ENCODE data around the gene HIVEP2. TPM values are rescaled to one million over a fixed set of nuclear protein-coding genes. Genes with fewer than 3 reads are reported as not detected.

HIVEP2 gene
- 11.1 and 11.3 TPM in 2 replicates for total RNA-seq (2012; rRNA removed)
- polyA plus RNA-seq (2012; rRNA removed), result 4.2 and 4.3 TPM in 2 replicates
- polyA plus RNA-seq (2012; cell fraction: cytosol; rRNA removed), result 1.4 and 1.5 TPM in 2 replicates
- 2.9 and 6.6 TPM in 2 replicates for polyA plus RNA-seq (2012; cell fraction: nucleus; rRNA removed; ENCODE audit: low replicate concordance)
- percentile 74 among the genes with signal in this experiment for Bru-seq, nascent RNA
- BruChase-seq, experiment 1, labeled RNA remaining after a 6-hour chase, result percentile 55 among the genes with signal in this experiment
- percentile 71 among the genes with signal in this experiment for BruChase-seq, experiment 2, labeled RNA remaining after a 2-hour chase
- long read RNA-seq, partial matches to known transcripts, result 3 of 5 reads
- long read RNA-seq, other reads (novel, unspliced or antisense), result 2 of 5 reads

- in situ Hi-C loops (cut with MboI; ENCODE audit: low sequenced_read_pairs) (no loop called here), intact Hi-C loops (cut with micrococcal nuclease) (loop anchor here (1.0 to 5.0 kb wide), 5 partner anchors 82 to 252 kb away; no protein-coding TSS in a partner anchor), dilution Hi-C loops (cut with HindIII; ENCODE audit: low sequenced_read_pairs, unreplicated experiment) (no loop called here)
- Histone ChIP-seq H2BK5ac (ENCODE audit: low read depth, low read length, poor library complexity, severe bottlenecking) (peak within 1 kb of the TSS; percentile 88), H2BK120ac (ENCODE audit: low read depth, low read length) (peak within 1 kb of the TSS; percentile 86), H3K4me3 (ENCODE audit: insufficient read depth, low read depth, low read length) (peak within 1 kb of the TSS; percentile 74), H3K23ac (ENCODE audit: low read depth, low read length) (peak within 1 kb of the TSS; percentile 98), H4K8ac (ENCODE audit: low read depth in 2 of 2, low read length in 2 of 2) (peak within 1 kb of the TSS; percentile 62 to 83), H3K4me1 (ENCODE audit: control insufficient read depth, insufficient read depth, low read length) (peaks cover 8% of the 10 kb centered on the region), H3K4ac (ENCODE audit: low read depth, low read length) (peak within 1 kb of the TSS; percentile 92), H2AK5ac (ENCODE audit: low read depth, low read length) (peak within 1 kb of the TSS; percentile 80), H3K14ac (replicated peaks; ENCODE audit: low read depth, low read length) (peak within 1 kb of the TSS; percentile 96), H3K18ac (ENCODE audit: low read depth, low read length) (peak within 1 kb of the TSS; percentile 90), H3K79me1 (ENCODE audit: low read depth in 1 of 2, low read length in 2 of 2) (peaks cover 6 to 24% of the 10 kb centered on the region in 2 experiments; a peak in 3 of 4 replicates), H4K20me1 (ENCODE audit: insufficient read depth, low read length) (peaks cover 11% of the 10 kb centered on the region), H3K9ac (ENCODE audit: low read depth, low read length) (peak within 1 kb of the TSS; percentile 92), H3K9me3 (ENCODE audit: control insufficient read depth, insufficient read depth, low read length) (no peaks in the 10 kb centered on the region), H2BK20ac (ENCODE audit: low read depth, low read length) (peak within 1 kb of the TSS; percentile 21; the same call in 1 of the 2 replicates), H4K91ac (ENCODE audit: insufficient read depth, low read depth, low read length) (peak within 1 kb of the TSS; percentile 90), H3K56ac (ENCODE audit: extremely low read depth, insufficient read depth, low read length) (peak within 1 kb of the TSS; percentile 92), H2BK15ac (ENCODE audit: low read depth, low read length) (peak within 1 kb of the TSS; percentile 72; the same call in 1 of the 3 replicates), H2AK9ac (replicated peaks; ENCODE audit: low read depth, low read length, poor library complexity) (peak within 1 kb of the TSS; percentile 94), H4K5ac (ENCODE audit: low read depth, low read length) (peak within 1 kb of the TSS; percentile 72), H3K36me3 (ENCODE audit: control insufficient read depth, insufficient read depth, low read length) (no peaks in the 10 kb centered on the region), H2AFZ (replicated peaks; ENCODE audit: low read length, poor library complexity) (peak within 1 kb of the TSS; percentile 96), H3K4me2 (ENCODE audit: low read depth, low read length) (peak within 1 kb of the TSS; percentile 95), H3K27me3 (ENCODE audit: control insufficient read depth, insufficient read depth, low read length) (no peaks in the 10 kb centered on the region), H3K9me1 (ENCODE audit: insufficient read depth, low read length) (peaks cover 6% of the 10 kb centered on the region), H3K27ac (ENCODE audit: insufficient read depth, low read length) (peak within 1 kb of the TSS; percentile 93)
- DNase-seq (peak; percentile 87), ATAC-seq (ENCODE audit: low read depth) (peak; percentile 37)
- ChIA-PET CTCF (interaction anchor here (0.6 kb wide), 1 partner anchor 466 kb away, joined by 3 read pairs; no protein-coding TSS in a partner anchor), POLR2A (ENCODE audit: unreplicated experiment) (no interaction called here)
- WGBS, 2 experiments (ENCODE audit: extremely low coverage in 2 of 2, insufficient read length in 1 of 2), result 0% methylated on average over 22 of the region's 50 CpGs; no CpG with 5 or more reads in 1 of the 2 experiments
- BruUV-seq (replicated peaks), result no TSS peak
- TF ChIP-seq RAD21 (IDR thresholded peaks at IDR 0.05; ENCODE audit: low read length) (peak; percentile 13; the same call in 1 of the 2 replicates), RCOR1 (IDR thresholded peaks at IDR 0.05; ENCODE audit: insufficient replicate concordance, low read length) (no peak), SMC3 (IDR thresholded peaks at IDR 0.05; ENCODE audit: low read depth, low read length) (no peak), NFE2L2 (IDR thresholded peaks at IDR 0.05; ENCODE audit: low read depth, low read length) (0 out of 2 replicates have a peak, but pooled peaks have one; percentile 21), MXI1 (IDR thresholded peaks at IDR 0.05; ENCODE audit: borderline replicate concordance, low read depth, low read length) (no peak), FOS (IDR thresholded peaks at IDR 0.05; ENCODE audit: low read depth, low read length) (no peak), POLR2A (IDR thresholded peaks at IDR 0.05; ENCODE audit: low read depth, low read length) (peak; percentile 79), RFX5 (IDR thresholded peaks at IDR 0.05; ENCODE audit: low read depth, low read length) (no peak), MAZ (IDR thresholded peaks at IDR 0.05; ENCODE audit: borderline replicate concordance, low read depth, low read length) (peak; percentile 92; the same call in 1 of the 2 replicates), CTCF (conservative IDR thresholded peaks at IDR 0.05; ENCODE audit: low read depth, low read length) (peak; percentile 20; the same call in 1 of the 2 replicates), CEBPB (IDR thresholded peaks at IDR 0.05; ENCODE audit: low read depth, low read length) (peak; percentile 95)
- TF ChIP-seq, protein P1, sequence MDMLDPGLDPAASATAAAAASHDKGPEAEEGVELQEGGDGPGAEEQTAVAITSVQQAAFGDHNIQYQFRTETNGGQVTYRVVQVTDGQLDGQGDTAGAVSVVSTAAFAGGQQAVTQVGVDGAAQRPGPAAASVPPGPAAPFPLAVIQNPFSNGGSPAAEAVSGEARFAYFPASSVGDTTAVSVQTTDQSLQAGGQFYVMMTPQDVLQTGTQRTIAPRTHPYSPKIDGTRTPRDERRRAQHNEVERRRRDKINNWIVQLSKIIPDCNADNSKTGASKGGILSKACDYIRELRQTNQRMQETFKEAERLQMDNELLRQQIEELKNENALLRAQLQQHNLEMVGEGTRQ (IDR thresholded peaks at IDR 0.05; ENCODE audit: low read depth, low read length), result no peak; the same call in 1 of the 2 replicates
- TF ChIP-seq, protein P2, sequence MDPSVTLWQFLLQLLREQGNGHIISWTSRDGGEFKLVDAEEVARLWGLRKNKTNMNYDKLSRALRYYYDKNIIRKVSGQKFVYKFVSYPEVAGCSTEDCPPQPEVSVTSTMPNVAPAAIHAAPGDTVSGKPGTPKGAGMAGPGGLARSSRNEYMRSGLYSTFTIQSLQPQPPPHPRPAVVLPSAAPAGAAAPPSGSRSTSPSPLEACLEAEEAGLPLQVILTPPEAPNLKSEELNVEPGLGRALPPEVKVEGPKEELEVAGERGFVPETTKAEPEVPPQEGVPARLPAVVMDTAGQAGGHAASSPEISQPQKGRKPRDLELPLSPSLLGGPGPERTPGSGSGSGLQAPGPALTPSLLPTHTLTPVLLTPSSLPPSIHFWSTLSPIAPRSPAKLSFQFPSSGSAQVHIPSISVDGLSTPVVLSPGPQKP (IDR thresholded peaks at IDR 0.05; ENCODE audit: borderline replicate concordance, low read depth, low read length), result no peak
Measured at GRCh38 chr6:142945049-142945445, at the start of gene HIVEP2. Gene HIVEP2, minus strand, starts transcription at chr6:142945176. Its CDS starts 170,438 bp downstream, at chr6:142774738.
